HG03066 (cell line): ENCODE results near the gene LYZL6.

Experiments
- ATAC-seq: cut with Tn5 transposase; IDR thresholded peaks from one replicate; pipeline ENCODE4 v1.9.1; 2021; ENCODE audit warnings: low read depth; ENCODE audit not compliant: unreplicated experiment

Gene LYZL6

GRCh38 chr17:35943537-35943936, at the start of gene LYZL6:
Gene LYZL6 (minus strand): TSS chr17:35943713. CDS start chr17:35939356, 4,357 bp downstream.
- no peak for ATAC-seq

GRCh38 chr17:35991075-35991474, 47.6 kb upstream of the LYZL6 start:
- no peak for ATAC-seq

- ATAC-seq: no peak
Measured at GRCh38 chr17:35988164-35988563, 44.7 kb upstream of the LYZL6 start.

- ATAC-seq: no peak
Measured at GRCh38 chr17:35986643-35987042, 43.1 kb upstream of the LYZL6 start, which contains the start of gene CCL14. Gene CCL14 (minus strand): TSS chr17:35986729. CDS start chr17:35986649, 80 bp downstream.

GRCh38 chr17:35984140-35984539, 40.6 kb upstream of the LYZL6 start:
- no peak for ATAC-seq

- ATAC-seq: no peak
Measured at GRCh38 chr17:35982409-35983191, 39.1 kb upstream of the LYZL6 start.

GRCh38 chr17:35981908-35982330, 38.4 kb upstream of the LYZL6 start:
- no peak for ATAC-seq

- ATAC-seq: no peak
Measured at GRCh38 chr17:35981246-35981645, 37.7 kb upstream of the LYZL6 start, which contains the start of gene CCL16. Gene CCL16 (minus strand): TSS chr17:35981497. CDS start chr17:35981420, 77 bp downstream.

GRCh38 chr17:35978346-35978745, 34.8 kb upstream of the LYZL6 start:
- no peak for ATAC-seq

- no peak for ATAC-seq
Measured at GRCh38 chr17:35977509-35977908, 34.0 kb upstream of the LYZL6 start.

- ATAC-seq: no peak
Measured at GRCh38 chr17:35973333-35974260, 30.1 kb upstream of the LYZL6 start.

- no peak for ATAC-seq
Measured at GRCh38 chr17:35972945-35973332, 29.4 kb upstream of the LYZL6 start.

GRCh38 chr17:35972535-35972934, 29.0 kb upstream of the LYZL6 start:
- ATAC-seq: no peak

- no peak for ATAC-seq
Measured at GRCh38 chr17:35972066-35972465, 28.6 kb upstream of the LYZL6 start.

- no peak for ATAC-seq
Measured at GRCh38 chr17:35969558-35970380, 26.3 kb upstream of the LYZL6 start.

GRCh38 chr17:35968520-35969054, 25.1 kb upstream of the LYZL6 start:
- no peak for ATAC-seq

GRCh38 chr17:35965272-35965671, 21.8 kb upstream of the LYZL6 start:
- no peak for ATAC-seq

- no peak for ATAC-seq
Measured at GRCh38 chr17:35963663-35964062, 20.1 kb upstream of the LYZL6 start.

- no peak for ATAC-seq
Measured at GRCh38 chr17:35953720-35954119, 10.2 kb upstream of the LYZL6 start.

GRCh38 chr17:35949401-35949800, 5.9 kb upstream of the LYZL6 start:
- ATAC-seq: no peak
